ENCODE data around the gene DLL1.

DLL1 gene

DNA sequence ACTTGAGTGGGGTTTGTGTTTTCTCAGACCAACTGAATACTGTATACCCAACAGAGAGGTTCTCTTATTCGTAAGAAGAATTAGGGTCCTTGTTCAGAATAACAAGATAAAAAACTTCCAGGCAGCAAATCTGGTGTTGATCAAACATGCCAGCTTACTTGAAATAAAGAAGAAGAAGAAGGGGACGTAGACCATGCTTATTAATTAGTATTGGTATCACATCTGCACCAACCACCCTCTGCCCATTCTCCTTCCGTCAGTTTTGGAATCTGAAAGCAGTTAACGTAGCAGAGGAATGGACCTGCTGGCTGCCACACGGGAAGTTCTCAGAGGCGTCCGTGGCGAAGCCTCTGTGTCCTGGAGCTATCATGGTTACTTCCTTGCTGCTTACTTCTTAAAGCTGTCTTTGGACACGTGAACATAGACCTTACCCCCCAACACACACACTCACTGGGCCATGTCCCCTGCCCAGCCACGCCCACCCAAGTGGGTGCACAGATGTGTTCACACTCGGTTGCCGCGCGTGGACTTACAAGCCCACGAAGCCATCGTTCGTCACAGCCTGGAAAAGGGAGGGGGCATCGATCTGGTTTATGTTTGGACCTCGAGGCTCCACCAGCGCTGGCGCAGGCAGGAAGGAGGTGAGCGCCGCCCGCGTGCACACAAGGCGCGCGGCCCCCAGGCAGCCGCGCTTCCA, 4.1 kb upstream of the DLL1 start:
- peak overlapping the region; percentile 32; the same call in 1 of the 2 replicates for H3K27ac ChIP-seq
- TF ChIP-seq ZFX (IDR thresholded peaks at IDR 0.05), result no peak
- TF ChIP-seq, protein P1, sequence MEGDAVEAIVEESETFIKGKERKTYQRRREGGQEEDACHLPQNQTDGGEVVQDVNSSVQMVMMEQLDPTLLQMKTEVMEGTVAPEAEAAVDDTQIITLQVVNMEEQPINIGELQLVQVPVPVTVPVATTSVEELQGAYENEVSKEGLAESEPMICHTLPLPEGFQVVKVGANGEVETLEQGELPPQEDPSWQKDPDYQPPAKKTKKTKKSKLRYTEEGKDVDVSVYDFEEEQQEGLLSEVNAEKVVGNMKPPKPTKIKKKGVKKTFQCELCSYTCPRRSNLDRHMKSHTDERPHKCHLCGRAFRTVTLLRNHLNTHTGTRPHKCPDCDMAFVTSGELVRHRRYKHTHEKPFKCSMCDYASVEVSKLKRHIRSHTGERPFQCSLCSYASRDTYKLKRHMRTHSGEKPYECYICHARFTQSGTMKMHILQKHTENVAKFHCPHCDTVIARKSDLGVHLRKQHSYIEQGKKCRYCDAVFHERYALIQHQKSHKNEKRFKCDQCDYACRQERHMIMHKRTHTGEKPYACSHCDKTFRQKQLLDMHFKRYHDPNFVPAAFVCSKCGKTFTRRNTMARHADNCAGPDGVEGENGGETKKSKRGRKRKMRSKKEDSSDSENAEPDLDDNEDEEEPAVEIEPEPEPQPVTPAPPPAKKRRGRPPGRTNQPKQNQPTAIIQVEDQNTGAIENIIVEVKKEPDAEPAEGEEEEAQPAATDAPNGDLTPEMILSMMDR (conservative IDR thresholded peaks at IDR 0.05), result no peak

DNA sequence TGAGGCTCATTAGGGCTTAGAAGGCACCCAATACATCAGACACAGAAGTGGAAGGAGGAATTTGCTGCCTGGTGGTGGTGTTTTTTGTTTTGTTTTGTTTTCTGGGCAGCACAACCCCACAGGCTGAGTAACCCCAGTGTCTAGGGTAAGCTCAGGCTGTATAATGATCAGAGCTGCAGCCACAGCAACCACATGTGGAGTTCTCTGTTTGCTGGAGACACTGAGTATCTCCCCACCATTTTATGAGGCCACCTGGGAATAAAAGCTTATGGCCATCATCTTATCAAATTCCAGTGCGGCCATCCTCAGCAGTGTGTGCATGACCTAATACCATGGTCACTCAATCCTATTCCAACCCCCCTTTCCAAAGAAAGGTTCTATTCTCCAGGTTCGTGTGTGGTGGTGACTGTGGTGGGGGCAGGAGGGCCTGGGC, 3.4 kb upstream of the DLL1 start:
- TF ChIP-seq, protein P1 (conservative IDR thresholded peaks at IDR 0.05), result no peak
- no peak for TF ChIP-seq ZFX (IDR thresholded peaks at IDR 0.05)
- H3K27ac ChIP-seq, result no peak overlapping the region

DNA sequence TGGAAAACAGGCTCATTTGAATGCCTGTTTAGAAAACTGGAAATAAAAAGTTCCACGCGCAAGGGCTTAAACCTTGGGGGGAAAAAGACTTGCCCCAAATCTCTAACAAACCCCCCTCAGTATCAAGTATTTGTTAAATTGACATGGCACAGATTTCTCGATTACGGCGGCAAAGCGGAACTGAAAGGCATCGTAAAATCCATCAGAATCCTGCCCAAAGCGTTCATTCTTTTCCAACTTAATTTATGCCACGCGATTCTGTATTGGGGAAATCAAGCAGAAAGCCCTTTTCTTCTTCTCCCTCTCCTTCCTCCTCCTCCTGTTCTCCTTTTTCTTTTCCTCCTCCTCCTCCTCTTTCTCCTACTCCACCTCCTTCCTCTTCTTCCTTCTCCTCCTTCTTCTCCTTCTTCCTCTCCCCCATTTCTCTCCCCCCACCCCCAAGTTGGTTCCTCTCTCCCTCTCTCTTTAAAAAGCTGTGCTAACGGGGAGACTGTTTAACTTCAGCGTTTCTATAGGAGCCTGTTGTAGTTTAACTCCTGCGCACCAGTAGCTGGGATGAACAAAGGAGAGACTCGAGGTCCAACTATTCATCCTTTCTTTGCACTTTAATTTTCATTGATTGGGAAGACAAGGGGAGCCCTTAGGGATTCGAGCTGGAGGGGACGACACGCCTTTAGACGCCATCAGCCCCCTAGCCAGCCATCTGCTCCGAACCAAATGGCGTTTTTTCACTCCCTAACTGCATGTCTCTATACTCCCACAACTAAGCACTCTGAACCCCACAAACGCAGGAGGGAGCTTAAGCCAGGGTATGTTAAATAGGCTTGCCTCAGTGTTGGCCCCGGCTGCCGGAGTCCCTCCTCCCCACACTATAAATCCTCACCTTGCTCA, 2.7 kb upstream of the DLL1 start:
- TF ChIP-seq, protein P1 (conservative IDR thresholded peaks at IDR 0.05), result no peak
- TF ChIP-seq ZFX (IDR thresholded peaks at IDR 0.05), result no peak
- H3K27ac ChIP-seq, result no peak overlapping the region

DNA sequence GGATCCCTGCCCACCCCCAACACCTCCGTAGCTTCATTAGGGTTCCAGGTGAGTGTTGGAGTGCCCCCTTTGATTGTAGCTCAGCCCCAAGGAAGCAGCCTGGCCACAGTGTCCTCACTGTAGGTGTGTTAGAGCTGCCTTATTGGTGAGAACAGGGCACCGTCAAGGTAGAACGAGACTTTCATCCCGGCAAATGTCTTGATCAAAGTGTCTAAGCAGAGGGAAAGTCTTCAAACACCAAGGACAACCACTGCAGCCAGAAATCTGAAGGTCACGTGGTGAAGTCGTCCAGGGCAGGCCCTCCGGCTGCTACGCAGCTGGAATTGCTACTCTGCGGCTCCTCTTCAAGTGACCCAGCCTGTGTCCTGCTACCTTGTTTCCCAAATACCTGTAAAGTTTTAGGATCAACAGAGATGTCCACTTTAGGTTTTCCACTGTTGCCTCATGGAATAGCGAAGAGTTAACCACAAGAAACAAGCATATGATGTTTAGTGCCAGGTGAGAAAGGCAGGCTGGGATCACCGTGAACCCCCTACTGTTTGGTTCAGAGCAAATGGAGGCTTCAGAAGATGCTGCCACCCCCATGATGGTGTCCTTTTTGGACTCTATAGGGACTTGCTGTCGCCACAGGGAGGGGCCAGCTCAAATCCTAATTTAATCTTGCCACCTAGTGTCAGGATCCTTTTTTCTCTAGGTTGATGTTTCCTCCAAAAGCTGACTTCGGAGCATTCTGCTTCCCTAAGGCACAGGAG, 1.7 kb upstream of the DLL1 start:
- TF ChIP-seq, protein P1 (conservative IDR thresholded peaks at IDR 0.05), result peak; percentile 40
- TF ChIP-seq ZFX (IDR thresholded peaks at IDR 0.05), result no peak
- no peak overlapping the region for H3K27ac ChIP-seq

DNA sequence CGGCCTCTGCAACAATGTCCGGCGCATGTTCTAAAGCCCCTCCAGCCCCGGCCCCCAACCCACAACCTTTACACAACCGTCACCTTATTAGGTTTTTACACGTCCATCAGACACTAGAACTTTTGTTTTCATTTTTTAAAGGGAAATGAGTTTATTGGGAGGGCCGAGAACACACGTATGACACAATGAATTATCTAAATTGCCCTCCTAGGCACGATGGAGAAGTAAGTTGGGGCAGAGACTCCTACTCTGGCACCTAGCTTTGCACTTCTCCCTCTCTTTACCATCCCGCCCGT, 1.2 kb upstream of the DLL1 start:
- no peak overlapping the region for H3K27ac ChIP-seq
- TF ChIP-seq, protein P1 (conservative IDR thresholded peaks at IDR 0.05), result no peak

DNA sequence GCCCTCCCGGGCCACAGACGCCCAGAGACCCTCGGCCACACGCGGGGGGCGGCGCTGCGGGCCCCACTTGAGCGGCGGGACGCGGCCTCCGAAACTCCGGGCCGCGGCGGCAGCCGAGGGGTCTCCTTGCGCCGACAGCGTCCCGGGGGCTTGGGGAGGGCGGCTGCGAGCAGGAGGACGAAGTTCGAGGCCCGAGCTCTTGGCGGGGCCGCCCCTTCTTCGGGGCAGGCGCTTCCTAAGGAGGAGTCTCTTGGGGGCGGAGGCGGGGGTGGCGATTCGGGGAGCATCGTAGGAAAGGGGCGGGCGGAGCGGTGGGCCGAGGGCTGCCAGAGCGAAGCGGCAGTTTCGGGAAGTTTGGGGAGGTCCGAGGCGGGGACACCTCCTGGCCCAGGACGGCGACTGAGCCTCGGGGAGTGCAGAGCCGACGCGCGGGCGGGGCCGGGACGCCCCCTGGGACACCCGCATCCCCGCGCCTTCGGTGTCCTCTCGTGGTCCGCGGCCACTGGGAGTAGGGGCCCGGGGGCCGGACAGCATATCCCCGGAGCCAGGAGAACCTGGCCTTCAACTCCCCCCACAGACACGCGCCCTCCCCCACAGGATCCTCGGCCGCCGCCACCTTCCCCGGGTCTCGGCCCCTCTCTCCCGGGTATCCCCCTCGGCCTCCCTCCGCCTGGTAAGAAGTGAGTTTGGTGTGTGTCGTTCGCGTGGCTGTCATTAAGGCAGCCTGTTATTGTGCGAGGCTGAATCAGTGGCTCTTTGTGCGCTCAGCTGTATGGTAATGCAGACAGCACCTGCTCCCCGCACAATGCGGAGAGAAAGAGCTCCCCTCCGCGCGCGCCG, 613 bp upstream of the DLL1 start:
- TF ChIP-seq, protein P1 (conservative IDR thresholded peaks at IDR 0.05), result no peak
- TF ChIP-seq ZFX (IDR thresholded peaks at IDR 0.05), result no peak
- H3K27ac ChIP-seq, result no peak overlapping the region

Measured in C4-2B (cell line).